Gastrocnemius medialis (tissue), 4 donors: ENCODE measurements around the gene LRRC8C.

ENCODE experiments used
- POLR2A ChIP-seq, 2 donors: fragments of 450-650 bp; IDR thresholded peaks; one replicate each; pipeline ENCODE4 v1.6.1; 2017; ENCODE audit warnings: antibody characterized with exemption in 2 of 2, mild to moderate bottlenecking in 2 of 2, moderate library complexity in 2 of 2
- TF ChIP-seq, protein P1 (sequence below), 5 experiments: fragments of 450-650 bp in 3 of 5; fragments of 200-600 bp in 2 of 5; sonication (generic) in 2 of 5; IDR thresholded peaks in 4 of 5; conservative IDR thresholded peaks in 1 of 5; 1 replicate in 4 of 5; 2 replicates in 1 of 5; pipeline ENCODE4 v1.5.1; 2016 to 2019; ENCODE audit warnings: antibody characterized with exemption in 5 of 5, mild to moderate bottlenecking in 3 of 5, moderate library complexity in 3 of 5

DNA sequence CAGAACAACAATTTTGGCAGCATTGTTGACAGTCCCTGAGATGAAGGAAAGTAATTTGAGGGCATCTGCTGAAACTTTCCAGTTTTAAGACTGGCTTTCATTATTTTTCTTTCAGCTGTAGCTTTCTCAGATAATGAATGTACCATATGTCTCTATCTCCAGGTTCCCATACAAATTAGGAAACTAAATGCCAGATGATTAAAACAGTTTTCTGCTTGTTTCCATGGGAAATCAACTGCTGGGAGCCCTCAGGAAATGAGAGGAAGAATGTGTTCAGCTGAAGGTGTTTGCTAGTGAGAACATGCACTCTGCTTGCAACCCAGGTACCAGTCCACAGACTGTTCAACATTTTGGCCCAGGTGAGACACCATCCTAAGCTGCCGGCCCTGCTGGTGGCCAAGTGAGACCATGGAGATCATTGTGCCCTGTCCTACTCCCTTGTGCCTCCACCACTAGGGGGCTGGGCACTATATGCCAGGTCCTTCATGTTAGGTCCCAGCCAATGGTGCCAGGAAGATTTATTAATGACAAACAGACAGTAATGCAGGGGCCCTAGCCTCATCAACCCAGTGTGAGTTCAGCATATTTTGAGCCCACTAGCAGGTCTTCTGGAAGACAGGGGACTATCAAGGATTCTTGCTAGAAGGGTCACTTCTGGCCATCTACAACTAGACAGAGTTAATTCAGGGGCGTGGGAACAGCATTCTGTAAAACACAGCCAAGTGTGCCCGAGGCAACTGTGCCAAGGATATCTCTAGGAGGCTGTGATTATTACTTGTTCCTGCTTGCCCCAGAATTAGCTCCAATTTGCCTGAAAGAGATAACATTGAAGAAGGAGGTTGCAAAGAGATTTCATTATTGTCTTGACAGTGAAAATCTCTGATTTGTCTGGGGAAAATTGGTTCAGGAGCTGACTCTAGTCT, 17.0 kb upstream of the LRRC8C start:
- TF ChIP-seq, protein P1, sequence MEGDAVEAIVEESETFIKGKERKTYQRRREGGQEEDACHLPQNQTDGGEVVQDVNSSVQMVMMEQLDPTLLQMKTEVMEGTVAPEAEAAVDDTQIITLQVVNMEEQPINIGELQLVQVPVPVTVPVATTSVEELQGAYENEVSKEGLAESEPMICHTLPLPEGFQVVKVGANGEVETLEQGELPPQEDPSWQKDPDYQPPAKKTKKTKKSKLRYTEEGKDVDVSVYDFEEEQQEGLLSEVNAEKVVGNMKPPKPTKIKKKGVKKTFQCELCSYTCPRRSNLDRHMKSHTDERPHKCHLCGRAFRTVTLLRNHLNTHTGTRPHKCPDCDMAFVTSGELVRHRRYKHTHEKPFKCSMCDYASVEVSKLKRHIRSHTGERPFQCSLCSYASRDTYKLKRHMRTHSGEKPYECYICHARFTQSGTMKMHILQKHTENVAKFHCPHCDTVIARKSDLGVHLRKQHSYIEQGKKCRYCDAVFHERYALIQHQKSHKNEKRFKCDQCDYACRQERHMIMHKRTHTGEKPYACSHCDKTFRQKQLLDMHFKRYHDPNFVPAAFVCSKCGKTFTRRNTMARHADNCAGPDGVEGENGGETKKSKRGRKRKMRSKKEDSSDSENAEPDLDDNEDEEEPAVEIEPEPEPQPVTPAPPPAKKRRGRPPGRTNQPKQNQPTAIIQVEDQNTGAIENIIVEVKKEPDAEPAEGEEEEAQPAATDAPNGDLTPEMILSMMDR (IDR thresholded peaks at IDR 0.05 in 4 of 5, conservative IDR thresholded peaks at IDR 0.05 in 1 of 5) = peak in 4 of 5 experiments; percentile 11 to 37 (median 18)
- no peak for TF ChIP-seq POLR2A (IDR thresholded peaks at IDR 0.05)
